H1 (cell line): Measurements from ENCODE around the gene PXK. TPM values are rescaled to one million over a fixed set of nuclear protein-coding genes. Genes with fewer than 3 reads are reported as not detected.

ENCODE experiments used
- CTCF ChIA-PET: fragments of 300-600 bp; sonication (Branson Sonifier 250); formaldehyde crosslinking; loops from one replicate; lab custom pipeline; 2021; ENCODE audit not compliant: partially characterized antibody; lab: Charles Lee
- POLR2A ChIA-PET: fragments of 300-600 bp; sonication (Branson Sonifier 250); formaldehyde crosslinking; loops from one replicate; lab custom pipeline; 2021; ENCODE audit warnings: inconsistent platforms; ENCODE audit not compliant: partially characterized antibody; lab: Charles Lee
- DNase-seq, 2 experiments: peaks; one replicate each; pipeline versions ENCODE4 v3.0.0 to v3.0.0-alpha.2; 2010 to 2022; ENCODE audit warnings: low spot score in 2 of 2, low read depth in 1 of 2, mixed read lengths in 1 of 2
- FAIRE-seq: peaks from 2 replicates; lab custom pipeline; 2011; peaks lifted over from hg19 to GRCh38; lab: Jason Lieb, UNC
- H2AFZ ChIP-seq: 2 replicates; pipeline ENCODE4 v1.8.1; 2012; ENCODE audit warnings: low read length, inconsistent platforms
- H2AK5ac ChIP-seq: 2 replicates; pipeline ENCODE4 v1.6.1; 2013; ENCODE audit warnings: low read depth, low read length
- H2BK120ac ChIP-seq: replicated peaks from 2 replicates; pipeline ENCODE3; 2013; ENCODE audit warnings: low read depth, low read length, inconsistent platforms
- H2BK12ac ChIP-seq: 2 replicates; pipeline ENCODE4 v1.6.1; 2013; ENCODE audit warnings: low read depth, low read length
- H2BK15ac ChIP-seq: 2 replicates; pipeline ENCODE4 v1.6.1; 2013; ENCODE audit warnings: low read length
- H2BK20ac ChIP-seq: 2 replicates; pipeline ENCODE4 v1.6.1; 2013; ENCODE audit warnings: low read length
- H2BK5ac ChIP-seq: 2 replicates; pipeline ENCODE4 v1.6.1; 2013; ENCODE audit warnings: low read depth, low read length
- H3K14ac ChIP-seq: 2 replicates; pipeline ENCODE4 v1.6.1; 2013; ENCODE audit warnings: inconsistent platforms; ENCODE audit not compliant: insufficient read length
- H3K18ac ChIP-seq: 2 replicates; pipeline ENCODE4 v1.6.1; 2013; ENCODE audit warnings: low read length; ENCODE audit errors: extremely low read depth
- H3K23ac ChIP-seq: 2 replicates; pipeline ENCODE4 v1.6.1; 2013; ENCODE audit warnings: inconsistent platforms; ENCODE audit not compliant: insufficient read length
- H3K23me2 ChIP-seq: 2 replicates; pipeline ENCODE4 v1.6.1; 2013; ENCODE audit warnings: low read depth, low read length
- H3K27ac ChIP-seq: 2 replicates; pipeline ENCODE4 v1.6.1; 2011; ENCODE audit warnings: low read depth, low read length, inconsistent platforms
- H3K27me3 ChIP-seq, 4 experiments: replicated peaks in 1 of 4; 1 replicate in 1 of 4; 2 replicates in 3 of 4; pipeline versions ENCODE4 v1.6.1 to v1.8.1; 2011 to 2013; ENCODE audit warnings: low read length in 3 of 4, mild to moderate bottlenecking in 3 of 4, inconsistent platforms in 2 of 4, mixed read lengths in 2 of 4, moderate library complexity in 1 of 4; ENCODE audit not compliant: control insufficient read depth in 3 of 4, insufficient read depth in 3 of 4; ENCODE audit errors: extremely low read depth in 1 of 4
- H3K36me3 ChIP-seq, 4 experiments: 2 replicates each; pipeline versions ENCODE4 v1.6.1 to v1.8.1; 2011 to 2013; ENCODE audit warnings: mild to moderate bottlenecking in 4 of 4, low read length in 3 of 4, moderate library complexity in 2 of 4, control low read depth in 1 of 4, inconsistent platforms in 1 of 4; ENCODE audit not compliant: insufficient read depth in 4 of 4, control insufficient read depth in 2 of 4
- H3K4ac ChIP-seq: replicated peaks from 2 replicates; pipeline ENCODE3; 2013; ENCODE audit warnings: low read length, low read depth, mixed read lengths, inconsistent platforms; ENCODE audit not compliant: insufficient read length
- H3K4me1 ChIP-seq, 4 experiments: replicated peaks in 1 of 4; 1 replicate in 1 of 4; 2 replicates in 3 of 4; pipeline versions ENCODE4 v1.6.1 to v1.8.1; 2011 to 2013; ENCODE audit warnings: low read length in 3 of 4, inconsistent platforms in 2 of 4, mixed read lengths in 1 of 4; ENCODE audit not compliant: insufficient read depth in 4 of 4, control insufficient read depth in 3 of 4
- H3K4me2 ChIP-seq, 2 experiments: 2 replicates each; pipeline versions ENCODE4 v1.6.1 to v1.8.1; 2011 to 2013; ENCODE audit warnings: low read depth in 2 of 2, low read length in 2 of 2, control low read depth in 1 of 2, inconsistent platforms in 1 of 2, mild to moderate bottlenecking in 1 of 2; ENCODE audit not compliant: insufficient read depth in 1 of 2
- H3K4me3 ChIP-seq, 4 experiments: fragments of 200-600, 300-600 bp in 1 of 4; sonication (generic), shearing (Covaris generic), sonication (Bioruptor Twin) in 1 of 4; 2 replicates each; pipeline versions ENCODE4 v1.5.1 to v1.8.1; 2011 to 2016; ENCODE audit warnings: low read length in 4 of 4, low read depth in 3 of 4, control low read depth in 2 of 4, inconsistent platforms in 2 of 4, mild to moderate bottlenecking in 2 of 4, mixed read lengths in 1 of 4, moderate library complexity in 1 of 4; ENCODE audit not compliant: insufficient read depth in 2 of 4; ENCODE audit errors: extremely low read depth in 1 of 4
- H3K56ac ChIP-seq: replicated peaks from 2 replicates; pipeline ENCODE3; 2013; ENCODE audit warnings: low read depth, mild to moderate bottlenecking, mixed read lengths, low read length, inconsistent platforms; ENCODE audit not compliant: insufficient read length
- H3K79me1 ChIP-seq: 2 replicates; pipeline ENCODE4 v1.6.1; 2013; ENCODE audit warnings: low read depth, low read length, control low read depth
- H3K79me2 ChIP-seq, 2 experiments: 2 replicates each; pipeline versions ENCODE4 v1.6.1 to v1.8.1; 2012 to 2013; ENCODE audit warnings: low read length in 2 of 2, mild to moderate bottlenecking in 2 of 2, inconsistent platforms in 1 of 2; ENCODE audit not compliant: insufficient read depth in 2 of 2, control insufficient read depth in 1 of 2
- H3K9ac ChIP-seq, 4 experiments: replicated peaks in 1 of 4; 1 replicate in 1 of 4; 2 replicates in 3 of 4; pipeline versions ENCODE4 v1.6.1 to v1.8.1; 2011 to 2013; ENCODE audit warnings: low read depth in 3 of 4, low read length in 3 of 4, control low read depth in 2 of 4, mild to moderate bottlenecking in 2 of 4, moderate library complexity in 2 of 4, inconsistent platforms in 1 of 4; ENCODE audit errors: extremely low read depth in 1 of 4
- H3K9me3 ChIP-seq, 2 experiments: 2 replicates each; pipeline versions ENCODE4 v1.6.1 to v1.8.1; 2012 to 2013; ENCODE audit warnings: mild to moderate bottlenecking in 2 of 2, moderate library complexity in 2 of 2, control low read depth in 1 of 2, inconsistent platforms in 1 of 2, low read depth in 1 of 2, low read length in 1 of 2, mixed read lengths in 1 of 2; ENCODE audit not compliant: insufficient read depth in 2 of 2
- H4K20me1 ChIP-seq, 2 experiments: replicated peaks in 1 of 2; 2 replicates each; pipeline versions ENCODE3 to v1.8.1; 2011 to 2013; ENCODE audit warnings: inconsistent platforms in 2 of 2, low read length in 2 of 2, mild to moderate bottlenecking in 1 of 2; ENCODE audit not compliant: insufficient read depth in 2 of 2, control insufficient read depth in 1 of 2
- H4K5ac ChIP-seq: 2 replicates; pipeline ENCODE4 v1.6.1; 2013; ENCODE audit warnings: low read length, low read depth, mixed read lengths, inconsistent platforms; ENCODE audit not compliant: insufficient read length
- H4K8ac ChIP-seq: 2 replicates; pipeline ENCODE4 v1.8.0; 2013; ENCODE audit warnings: mild to moderate bottlenecking, moderate library complexity, low read length, inconsistent platforms; ENCODE audit not compliant: insufficient read depth; ENCODE audit errors: extremely low read depth
- H4K91ac ChIP-seq: replicated peaks from 2 replicates; pipeline ENCODE3; 2013; ENCODE audit warnings: low read length, mixed read lengths, inconsistent platforms; ENCODE audit not compliant: insufficient read length
- BRCA1 ChIP-seq: IDR thresholded peaks from 2 replicates; pipeline ENCODE4 v1.6.1; 2012; ENCODE audit warnings: low read depth, low read length, improper control_type of control experiment
- RBBP5 ChIP-seq: IDR thresholded peaks from 2 replicates; pipeline ENCODE4 v1.7.1; 2012; ENCODE audit warnings: low read depth, mild to moderate bottlenecking, inconsistent platforms, low read length, moderate library complexity, borderline replicate concordance
- SP4 ChIP-seq: IDR thresholded peaks from 2 replicates; pipeline ENCODE4 v1.6.1; 2012; ENCODE audit warnings: low read length, inconsistent platforms
- WGBS, 2 experiments: shearing (Covaris generic) in 1 of 2; methylation state at CpG; one replicate each; pipeline versions ENCODE4 v1.1.6 to v1.1.7; 2013 to 2015; ENCODE audit warnings: low lambda C conversion rate in 2 of 2, mixed read lengths in 2 of 2, inconsistent platforms in 1 of 2, low coverage in 1 of 2, missing lambda C conversion rate in 1 of 2; ENCODE audit not compliant: insufficient replicate concordance in 2 of 2, insufficient coverage in 1 of 2, insufficient read length in 1 of 2; ENCODE audit errors: extremely low coverage in 1 of 2, missing lambda C conversion rate in 1 of 2; 5-methylcytosine and 5-hydroxymethylcytosine counted together
- polyA plus RNA-seq, 7 experiments: library from polyadenylated mRNA; depleted of rRNA in 3 of 7; stranded (reverse) in 5 of 7; unstranded in 2 of 7; fragments of >200 nt in 5 of 7; fragments of 200-250 nt in 2 of 7; gene quantifications; 1 replicate in 5 of 7; 2 replicates in 1 of 7; 4 replicates in 1 of 7; pipeline versions ENCODE4 v1.2.1 to v1.2.3, GENCODE V29; 2011 to 2013; ENCODE audit warnings: missing spikeins in 2 of 7, mixed read lengths in 2 of 7
- total RNA-seq: library from RNA; stranded (reverse); fragmentation: NEBNext Ultra II Directional; extraction: Animal tissue kit (Norgen Biotek cat#: 25700); gene quantifications from 2 replicates; pipeline ENCODE4 v1.2.1, GENCODE V29; 2021
- TF ChIP-seq, protein P1 (sequence below): IDR thresholded peaks from 2 replicates; pipeline ENCODE4 v1.6.1; 2012; ENCODE audit warnings: inconsistent platforms
- TF ChIP-seq, protein P2 (sequence below), 3 experiments: IDR thresholded peaks; 1 replicate in 2 of 3; 2 replicates in 1 of 3; pipeline versions ENCODE4 v1.5.1 to v1.6.1; 2011; ENCODE audit warnings: low read length in 3 of 3, mild to moderate bottlenecking in 3 of 3, inconsistent platforms in 2 of 3, low read depth in 1 of 3, moderate library complexity in 1 of 3; ENCODE audit not compliant: insufficient read depth in 1 of 3; ENCODE audit errors: control extremely low read depth in 1 of 3

PXK gene
- total and polyA plus RNA-seq, 2 of the 8 experiments (the other 6 are each of a cell fraction or from before 2014, with no cell fraction given) = 3.5 to 7.1 TPM

- Histone ChIP-seq H4K20me1 (no peaks in the 10 kb centered on the region), H2BK120ac (no peak overlapping the region), H2AK5ac (no peak overlapping the region), H3K4me1 (peaks cover 0 to 10% (median 2%) of the 10 kb centered on the region in 4 experiments; a peak in 3 of 7 replicates), H3K79me2 (no peaks in the 10 kb centered on the region), H2AFZ (no peak overlapping the region), H2BK12ac (no peak overlapping the region), H3K27ac (no peak overlapping the region), H3K18ac (no peak overlapping the region), H3K9ac (no peak overlapping the region), H3K79me1 (no peaks in the 10 kb centered on the region), H3K56ac (no peak overlapping the region), H4K5ac (no peak overlapping the region), H3K23me2 (no peaks in the 10 kb centered on the region), H3K27me3 (no peaks in the 10 kb centered on the region), H3K23ac (no peak overlapping the region), H3K4ac (no peak overlapping the region), H4K91ac (no peak overlapping the region), H2BK15ac (no peak overlapping the region), H3K4me2 (no peak overlapping the region), H3K9me3 (no peaks in the 10 kb centered on the region), H3K14ac (no peak overlapping the region), H4K8ac (no peak overlapping the region), H3K36me3 (no peaks in the 10 kb centered on the region), H2BK20ac (no peak overlapping the region), H2BK5ac (no peak overlapping the region), H3K4me3 (no peak overlapping the region)
- DNase-seq = no peak
- no peak for FAIRE-seq
- ChIA-PET POLR2A (interaction anchor here (0.6 kb wide), 1 partner anchor 17 kb away, joined by 3 read pairs; no protein-coding TSS in a partner anchor), CTCF (interaction anchor here (1.0 kb wide), 1 partner anchor 75 kb away, joined by 3 read pairs; no protein-coding TSS in a partner anchor)
- 99% methylated on average over 5 of the region's 5 CpGs; no CpG with 5 or more reads in 1 of the 2 experiments for WGBS, 2 experiments
- TF ChIP-seq RBBP5 = no peak
- no peak for TF ChIP-seq SP4
- TF ChIP-seq, protein P1, sequence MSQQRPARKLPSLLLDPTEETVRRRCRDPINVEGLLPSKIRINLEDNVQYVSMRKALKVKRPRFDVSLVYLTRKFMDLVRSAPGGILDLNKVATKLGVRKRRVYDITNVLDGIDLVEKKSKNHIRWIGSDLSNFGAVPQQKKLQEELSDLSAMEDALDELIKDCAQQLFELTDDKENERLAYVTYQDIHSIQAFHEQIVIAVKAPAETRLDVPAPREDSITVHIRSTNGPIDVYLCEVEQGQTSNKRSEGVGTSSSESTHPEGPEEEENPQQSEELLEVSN = no peak
- TF ChIP-seq, protein P2, sequence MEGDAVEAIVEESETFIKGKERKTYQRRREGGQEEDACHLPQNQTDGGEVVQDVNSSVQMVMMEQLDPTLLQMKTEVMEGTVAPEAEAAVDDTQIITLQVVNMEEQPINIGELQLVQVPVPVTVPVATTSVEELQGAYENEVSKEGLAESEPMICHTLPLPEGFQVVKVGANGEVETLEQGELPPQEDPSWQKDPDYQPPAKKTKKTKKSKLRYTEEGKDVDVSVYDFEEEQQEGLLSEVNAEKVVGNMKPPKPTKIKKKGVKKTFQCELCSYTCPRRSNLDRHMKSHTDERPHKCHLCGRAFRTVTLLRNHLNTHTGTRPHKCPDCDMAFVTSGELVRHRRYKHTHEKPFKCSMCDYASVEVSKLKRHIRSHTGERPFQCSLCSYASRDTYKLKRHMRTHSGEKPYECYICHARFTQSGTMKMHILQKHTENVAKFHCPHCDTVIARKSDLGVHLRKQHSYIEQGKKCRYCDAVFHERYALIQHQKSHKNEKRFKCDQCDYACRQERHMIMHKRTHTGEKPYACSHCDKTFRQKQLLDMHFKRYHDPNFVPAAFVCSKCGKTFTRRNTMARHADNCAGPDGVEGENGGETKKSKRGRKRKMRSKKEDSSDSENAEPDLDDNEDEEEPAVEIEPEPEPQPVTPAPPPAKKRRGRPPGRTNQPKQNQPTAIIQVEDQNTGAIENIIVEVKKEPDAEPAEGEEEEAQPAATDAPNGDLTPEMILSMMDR (IDR thresholded peaks at IDR 0.05; ENCODE audit: control extremely low read depth in 1 of 3, insufficient read depth in 1 of 3, low read depth in 1 of 3, low read length in 3 of 3) = no peak
- TF ChIP-seq BRCA1 = no peak
Observed at GRCh38 chr3:58408906-58409305, 76.2 kb downstream of the PXK start.
